Mesenteric fat pad (tissue), 1 donor: ENCODE data around the gene PCDHGA5. TPM values are rescaled to one million over a fixed set of nuclear protein-coding genes. Genes with fewer than 3 reads are reported as not detected.

Experiments used
- DNase-seq: peaks from one replicate; pipeline ENCODE4 v3.0.0-alpha.2; 2020; ENCODE audit warnings: low spot score
- total RNA-seq: library from RNA; stranded (reverse); fragmentation: NEBNext Ultra II Directional; extraction: Animal tissue kit (Norgen Biotek cat#: 25700); gene quantifications from one replicate; pipeline ENCODE4 v1.2.1, GENCODE V29; 2021
- donor health status: DM: yes; HTN: yes; CAD: no.

PCDHGA5 gene
- total RNA-seq, 1 donor from 2014 or later, result 2.7 TPM

DNA sequence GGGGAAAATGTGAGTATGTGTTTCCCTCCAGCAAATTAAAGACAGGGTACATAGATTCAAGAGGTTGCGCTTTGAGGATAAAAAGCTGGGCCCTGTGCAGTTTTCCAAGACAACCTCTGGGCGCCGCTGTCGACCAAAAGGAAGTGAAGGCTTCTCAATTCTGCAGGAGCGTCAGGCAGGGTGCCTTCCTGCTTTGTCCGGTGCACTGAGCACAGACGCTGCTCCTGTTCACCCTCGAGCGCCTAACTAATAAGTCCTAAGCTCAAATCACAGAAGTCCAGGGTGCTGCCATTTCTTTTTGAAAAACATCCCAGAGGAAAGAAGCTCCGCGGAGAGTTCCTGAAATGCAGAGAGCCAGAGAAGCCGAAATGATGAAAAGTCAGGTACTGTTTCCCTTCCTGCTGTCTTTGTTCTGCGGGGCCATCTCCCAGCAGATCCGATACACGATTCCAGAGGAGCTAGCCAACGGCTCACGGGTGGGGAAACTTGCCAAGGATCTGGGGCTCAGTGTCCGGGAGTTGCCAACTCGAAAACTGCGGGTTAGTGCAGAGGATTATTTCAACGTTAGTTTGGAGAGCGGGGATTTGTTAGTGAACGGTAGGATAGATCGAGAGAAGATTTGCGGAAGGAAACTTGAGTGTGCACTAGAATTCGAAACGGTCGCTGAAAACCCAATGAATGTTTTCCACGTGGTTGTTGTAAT, 13.9 kb upstream of the PCDHGA5 start, which contains the start of gene PCDHGB1:
TSS of gene PCDHGB1 (plus strand) at position 183 of the 703 bp plus-strand sequence. CDS start at position 345, 162 bp downstream.
- DNase-seq, result peak; percentile 65

DNA sequence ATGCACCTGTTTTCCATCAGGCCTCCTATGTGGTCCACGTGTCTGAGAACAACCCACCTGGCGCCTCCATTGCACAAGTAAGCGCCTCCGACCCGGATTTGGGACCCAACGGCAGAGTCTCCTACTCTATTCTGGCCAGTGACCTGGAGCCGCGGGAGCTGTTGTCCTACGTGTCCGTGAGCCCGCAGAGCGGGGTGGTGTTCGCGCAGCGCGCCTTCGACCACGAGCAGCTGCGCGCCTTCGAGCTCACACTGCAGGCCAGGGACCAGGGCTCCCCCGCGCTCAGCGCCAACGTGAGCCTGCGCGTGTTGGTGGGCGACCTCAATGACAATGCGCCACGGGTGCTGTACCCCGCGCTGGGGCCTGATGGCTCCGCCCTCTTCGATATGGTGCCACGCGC, 12.4 kb upstream of the PCDHGA5 start:
- DNase-seq, result peak; percentile 74

DNA sequence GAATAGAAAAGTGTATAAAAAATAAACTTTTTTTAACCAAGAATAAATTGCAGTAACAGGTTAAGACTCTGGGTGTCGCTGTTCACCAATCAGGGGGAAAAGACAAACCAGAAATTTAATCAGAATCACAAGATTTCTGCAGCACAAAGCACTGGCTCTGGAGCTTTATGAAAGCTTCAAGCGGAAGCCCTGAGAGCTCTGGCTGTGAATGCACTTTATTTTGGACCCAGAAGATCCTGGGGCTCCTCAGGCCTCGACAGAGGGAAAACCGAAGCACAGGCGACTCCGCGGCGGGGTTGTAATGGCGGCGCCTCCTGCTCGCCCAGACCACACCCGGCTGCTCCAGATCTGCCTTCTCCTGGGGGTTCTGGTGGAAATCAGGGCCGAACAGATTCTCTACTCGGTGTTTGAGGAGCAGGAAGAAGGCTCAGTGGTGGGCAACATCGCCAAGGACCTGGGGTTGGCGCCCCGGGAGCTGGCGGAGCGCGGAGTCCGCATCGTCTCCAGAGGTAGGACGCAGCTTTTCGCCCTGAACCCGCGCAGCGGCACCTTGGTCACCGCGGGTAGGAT, 9.0 kb upstream of the PCDHGA5 start, which contains the start of gene PCDHGA4:
TSS of gene PCDHGA4 (plus strand) at position 122 of the 570 bp plus-strand sequence. CDS start at position 209, 87 bp downstream.
- DNase-seq, result peak; percentile 78

DNA sequence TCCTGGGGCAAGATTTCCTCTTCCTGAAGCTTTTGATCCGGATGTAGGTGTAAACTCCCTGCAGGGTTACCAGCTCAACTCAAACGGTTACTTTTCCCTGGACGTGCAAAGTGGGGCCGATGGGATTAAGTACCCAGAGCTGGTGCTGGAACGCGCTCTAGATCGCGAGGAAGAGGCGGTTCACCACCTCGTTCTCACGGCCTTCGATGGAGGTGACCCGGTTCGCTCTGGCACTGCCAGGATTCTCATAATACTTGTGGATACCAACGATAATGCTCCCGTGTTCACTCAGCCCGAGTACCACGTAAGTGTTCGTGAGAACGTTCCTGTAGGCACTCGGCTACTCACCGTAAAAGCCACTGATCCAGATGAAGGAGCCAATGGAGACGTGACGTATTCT, 8.3 kb upstream of the PCDHGA5 start:
- peak; percentile 65 for DNase-seq

DNA sequence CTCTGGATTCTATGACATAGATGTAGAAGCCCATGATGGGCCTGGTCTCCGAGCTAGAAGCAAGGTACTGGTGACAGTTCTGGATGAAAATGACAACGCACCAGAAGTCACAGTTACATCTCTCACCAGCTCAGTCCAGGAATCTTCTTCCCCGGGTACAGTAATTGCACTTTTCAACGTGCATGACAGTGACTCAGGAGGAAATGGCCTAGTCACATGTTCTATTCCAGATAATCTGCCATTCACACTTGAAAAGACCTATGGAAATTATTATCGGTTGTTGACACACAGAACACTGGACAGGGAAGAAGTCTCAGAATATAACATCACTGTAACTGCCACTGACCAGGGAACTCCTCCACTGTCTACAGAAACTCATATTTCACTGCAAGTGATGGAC, 7.8 kb upstream of the PCDHGA5 start:
- DNase-seq, result no peak

DNA sequence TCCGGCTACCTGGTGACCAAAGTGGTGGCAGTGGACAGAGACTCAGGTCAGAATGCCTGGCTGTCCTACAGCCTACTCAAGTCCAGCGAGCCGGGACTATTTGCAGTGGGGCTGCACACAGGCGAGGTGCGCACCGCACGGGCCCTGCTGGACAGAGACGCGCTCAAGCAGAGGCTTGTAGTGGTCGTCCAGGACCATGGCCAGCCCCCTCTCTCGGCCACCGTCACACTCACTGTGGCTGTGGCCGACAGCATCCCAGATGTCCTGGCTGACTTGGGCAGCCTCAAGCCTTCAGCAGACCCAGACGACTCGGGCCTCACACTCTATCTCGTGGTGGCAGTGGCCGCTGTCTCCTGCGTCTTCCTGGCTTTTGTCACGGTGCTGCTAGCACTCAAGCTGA, 7.0 kb upstream of the PCDHGA5 start:
- peak; percentile 86 for DNase-seq

DNA sequence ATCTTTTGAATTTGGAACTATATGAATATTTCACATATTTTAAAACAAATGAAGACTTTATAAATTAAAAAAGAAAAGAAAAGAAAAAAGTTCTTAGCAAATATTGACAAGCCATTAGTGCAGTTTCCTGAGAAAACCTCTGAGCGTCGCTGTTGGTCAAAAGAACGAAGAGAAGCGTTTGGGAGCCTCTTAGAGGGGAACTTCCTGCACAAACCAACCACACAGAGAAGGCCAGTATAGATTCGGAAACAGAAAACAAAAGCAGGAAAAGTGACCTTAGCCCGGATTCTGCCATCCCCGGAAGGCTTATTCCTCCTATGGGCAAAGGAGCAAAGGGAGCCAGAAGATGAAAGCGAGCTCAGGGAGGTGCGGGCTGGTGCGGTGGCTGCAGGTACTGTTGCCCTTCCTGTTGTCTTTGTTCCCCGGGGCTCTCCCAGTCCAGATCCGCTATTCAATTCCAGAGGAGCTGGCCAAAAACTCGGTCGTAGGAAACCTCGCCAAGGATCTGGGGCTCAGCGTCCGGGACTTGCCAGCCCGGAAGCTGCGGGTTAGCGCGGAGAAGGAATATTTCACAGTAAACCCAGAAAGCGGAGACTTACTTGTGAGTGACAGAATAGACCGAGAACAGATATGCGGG, 4.1 kb upstream of the PCDHGA5 start, which contains the start of gene PCDHGB2:
TSS of gene PCDHGB2 (plus strand) at position 205 of the 637 bp plus-strand sequence. CDS start at position 347, 142 bp downstream.
- DNase-seq, result peak; percentile 79

DNA sequence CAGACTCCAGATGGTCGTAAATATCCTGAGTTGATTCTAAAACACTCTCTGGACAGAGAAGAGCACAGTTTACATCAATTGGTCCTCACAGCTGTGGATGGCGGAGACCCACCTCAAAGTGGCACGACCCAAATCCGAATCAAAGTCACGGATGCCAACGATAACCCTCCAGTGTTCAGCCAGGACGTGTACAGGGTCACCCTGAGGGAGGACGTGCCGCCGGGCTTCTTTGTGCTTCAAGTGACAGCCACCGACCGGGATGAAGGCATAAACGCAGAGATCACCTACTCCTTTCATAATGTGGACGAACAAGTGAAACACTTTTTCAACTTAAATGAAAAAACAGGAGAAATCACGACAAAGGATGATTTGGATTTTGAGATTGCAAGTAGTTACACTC, 3.3 kb upstream of the PCDHGA5 start:
- DNase-seq, result peak; percentile 74

DNA sequence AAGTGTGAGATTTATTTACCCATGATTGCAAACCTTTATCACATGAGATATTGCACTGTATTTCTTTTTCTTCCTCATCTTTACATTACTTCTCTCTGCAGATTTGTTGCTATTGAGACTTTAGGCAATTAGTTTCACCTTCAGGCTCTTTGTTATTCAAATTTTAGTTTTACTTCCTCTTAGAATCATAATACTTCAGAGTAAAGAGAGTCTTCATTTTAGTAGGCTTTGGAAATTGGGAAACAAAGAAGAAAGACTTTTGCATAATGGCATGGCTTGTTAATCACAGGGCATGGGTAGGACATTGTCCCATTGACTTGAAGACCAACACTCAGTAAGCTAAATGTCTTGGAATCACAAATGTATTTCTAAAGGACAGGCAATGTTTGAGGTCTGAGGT, 1.2 kb upstream of the PCDHGA5 start:
- no peak for DNase-seq

DNA sequence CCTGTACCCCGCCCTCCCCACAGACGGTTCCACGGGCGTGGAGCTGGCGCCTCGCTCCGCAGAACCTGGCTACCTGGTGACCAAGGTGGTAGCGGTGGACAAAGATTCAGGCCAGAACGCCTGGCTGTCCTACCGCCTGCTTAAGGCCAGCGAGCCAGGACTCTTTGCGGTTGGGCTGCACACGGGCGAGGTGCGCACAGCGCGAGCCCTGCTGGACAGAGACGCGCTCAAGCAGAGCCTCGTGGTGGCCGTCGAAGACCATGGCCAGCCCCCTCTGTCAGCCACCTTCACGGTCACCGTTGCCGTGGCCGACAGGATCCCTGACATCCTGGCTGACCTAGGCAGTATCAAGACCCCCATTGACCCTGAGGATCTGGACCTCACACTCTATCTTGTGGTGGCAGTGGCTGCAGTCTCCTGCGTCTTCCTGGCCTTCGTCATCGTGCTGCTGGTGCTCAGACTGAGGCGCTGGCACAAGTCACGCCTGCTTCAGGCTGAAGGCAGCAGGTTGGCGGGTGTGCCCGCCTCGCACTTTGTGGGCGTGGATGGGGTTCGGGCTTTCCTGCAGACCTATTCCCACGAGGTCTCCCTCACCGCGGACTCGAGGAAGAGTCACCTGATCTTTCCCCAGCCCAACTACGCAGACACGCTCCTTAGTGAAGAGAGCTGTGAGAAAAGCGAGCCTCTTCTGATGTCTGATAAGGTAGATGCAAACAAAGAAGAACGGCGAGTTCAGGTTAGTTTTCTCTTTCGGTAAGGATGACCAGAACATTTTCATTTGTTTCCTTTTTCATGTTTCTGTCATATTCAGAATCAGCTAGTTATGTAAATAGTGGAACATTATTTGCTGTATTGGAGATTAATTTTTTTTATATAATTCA, 2.3 kb downstream of the PCDHGA5 start:
- DNase-seq, result peak; percentile 62

DNA sequence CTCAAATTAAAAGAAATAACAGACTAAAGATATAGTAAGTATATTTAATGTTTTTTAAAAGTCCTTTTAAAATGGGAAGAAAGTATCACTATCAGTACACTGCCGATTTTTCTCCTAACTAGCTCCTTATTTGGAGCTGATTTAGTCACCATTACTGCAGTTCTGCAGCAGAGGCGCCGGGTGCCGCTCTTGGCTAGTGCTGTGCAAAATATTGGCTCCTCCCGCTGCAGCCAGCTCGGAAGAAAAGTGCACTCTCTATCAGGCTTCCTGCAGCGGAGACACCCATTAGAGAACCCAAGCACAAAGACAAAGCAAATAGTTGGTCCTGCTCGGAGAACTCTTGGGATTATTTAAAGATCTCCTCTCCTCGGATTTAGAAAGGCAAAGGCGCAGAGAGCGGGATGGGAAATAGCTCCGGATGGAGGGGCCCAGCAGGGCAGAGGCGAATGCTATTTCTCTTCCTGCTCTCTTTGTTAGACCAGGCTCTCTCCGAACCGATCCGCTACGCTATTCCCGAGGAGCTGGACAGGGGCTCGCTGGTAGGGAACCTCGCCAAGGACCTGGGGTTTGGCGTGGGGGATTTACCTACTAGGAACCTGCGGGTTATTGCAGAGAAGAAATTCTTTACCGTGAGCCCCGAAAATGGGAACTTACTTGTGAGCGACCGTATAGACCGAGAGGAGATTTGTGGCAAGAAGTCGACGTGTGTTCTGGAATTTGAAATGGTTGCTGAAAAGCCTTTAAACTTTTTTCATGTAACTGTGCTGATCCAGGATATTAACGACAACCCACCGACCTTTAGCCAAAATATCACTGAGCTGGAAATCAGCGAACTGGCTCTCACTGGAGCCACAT, 6.3 kb downstream of the PCDHGA5 start, which contains the start of gene PCDHGB3:
TSS of gene PCDHGB3 (plus strand) at position 249 of the 855 bp plus-strand sequence. CDS start at position 402, 153 bp downstream.
- peak; percentile 67 for DNase-seq

DNA sequence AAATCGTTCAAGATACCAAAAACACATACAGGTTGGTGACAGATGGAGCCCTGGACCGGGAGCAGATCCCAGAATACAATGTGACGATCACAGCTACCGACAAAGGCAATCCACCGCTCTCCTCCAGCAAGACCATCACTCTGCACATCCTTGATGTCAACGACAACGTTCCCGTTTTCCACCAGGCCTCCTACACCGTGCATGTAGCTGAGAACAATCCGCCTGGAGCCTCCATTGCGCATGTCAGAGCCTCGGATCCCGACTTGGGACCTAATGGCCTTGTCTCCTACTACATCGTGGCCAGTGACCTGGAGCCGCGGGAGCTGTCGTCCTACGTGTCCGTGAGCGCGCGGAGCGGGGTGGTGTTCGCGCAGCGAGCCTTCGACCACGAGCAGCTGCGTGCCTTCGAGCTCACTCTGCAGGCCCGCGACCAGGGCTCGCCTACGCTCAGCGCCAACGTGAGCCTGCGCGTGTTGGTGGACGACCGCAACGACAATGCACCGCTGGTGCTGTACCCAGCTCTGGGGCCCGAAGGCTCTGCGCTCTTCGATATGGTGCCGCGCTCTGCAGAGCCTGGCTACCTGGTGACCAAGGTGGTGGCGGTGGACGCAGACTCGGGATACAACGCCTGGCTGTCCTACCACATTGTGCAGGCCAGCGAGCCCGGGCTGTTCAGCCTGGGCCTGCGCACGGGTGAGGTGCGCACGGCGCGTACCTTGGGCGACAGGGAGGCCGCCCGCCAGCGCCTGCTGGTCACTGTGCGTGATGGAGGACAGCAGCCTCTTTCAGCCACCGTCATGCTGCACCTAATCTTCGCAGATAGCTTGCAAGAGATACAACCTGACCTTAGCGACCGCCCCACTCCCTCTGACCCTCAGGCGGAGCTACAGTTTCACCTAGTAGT, 7.9 kb downstream of the PCDHGA5 start:
- no peak for DNase-seq

DNA sequence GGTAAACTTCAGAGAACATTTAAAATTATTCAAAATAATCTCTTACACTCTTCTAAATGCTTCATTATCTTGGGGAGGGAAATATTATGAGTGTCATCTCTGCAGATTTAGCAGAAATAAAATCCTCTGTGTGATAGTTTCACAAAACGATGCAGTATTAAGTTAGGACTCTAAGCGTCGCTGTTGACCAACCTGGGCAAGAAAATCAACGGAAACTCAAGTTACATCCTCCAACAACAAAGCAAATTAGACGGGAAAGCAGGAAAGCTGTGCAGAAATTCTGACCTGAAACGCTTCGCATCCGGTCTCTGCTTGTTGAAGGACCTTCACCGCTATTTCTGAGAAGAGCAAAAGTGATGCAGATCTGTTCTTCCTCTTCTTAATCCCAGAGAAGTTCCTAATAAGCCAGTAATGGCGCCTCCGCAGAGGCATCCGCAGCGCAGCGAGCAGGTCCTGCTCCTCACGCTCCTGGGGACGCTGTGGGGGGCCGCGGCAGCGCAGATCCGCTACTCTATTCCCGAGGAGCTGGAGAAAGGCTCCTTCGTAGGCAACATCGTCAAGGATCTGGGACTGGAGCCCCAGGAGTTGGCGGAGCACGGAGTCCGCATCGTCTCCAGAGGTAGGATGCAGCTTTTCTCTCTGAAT, 9.8 kb downstream of the PCDHGA5 start, which contains the start of gene PCDHGA6:
TSS of gene PCDHGA6 (plus strand) at position 219 of the 645 bp plus-strand sequence. CDS start at position 412, 193 bp downstream.
- DNase-seq, result peak; percentile 67

DNA sequence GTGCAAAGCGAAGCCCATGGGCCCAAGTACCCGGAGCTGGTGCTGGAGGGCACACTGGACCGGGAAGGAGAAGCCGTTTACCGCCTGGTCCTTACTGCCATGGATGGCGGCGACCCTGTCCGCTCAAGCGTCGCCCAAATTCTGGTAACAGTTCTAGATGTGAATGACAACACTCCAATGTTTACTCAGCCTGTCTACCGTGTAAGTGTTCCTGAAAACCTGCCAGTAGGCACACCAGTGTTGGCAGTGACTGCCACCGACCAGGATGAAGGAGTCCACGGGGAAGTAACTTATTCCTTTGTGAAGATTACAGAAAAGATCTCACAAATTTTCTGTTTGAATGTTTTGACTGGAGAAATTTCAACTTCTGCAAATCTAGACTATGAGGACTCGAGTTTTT, 10.7 kb downstream of the PCDHGA5 start:
- no peak for DNase-seq

DNA sequence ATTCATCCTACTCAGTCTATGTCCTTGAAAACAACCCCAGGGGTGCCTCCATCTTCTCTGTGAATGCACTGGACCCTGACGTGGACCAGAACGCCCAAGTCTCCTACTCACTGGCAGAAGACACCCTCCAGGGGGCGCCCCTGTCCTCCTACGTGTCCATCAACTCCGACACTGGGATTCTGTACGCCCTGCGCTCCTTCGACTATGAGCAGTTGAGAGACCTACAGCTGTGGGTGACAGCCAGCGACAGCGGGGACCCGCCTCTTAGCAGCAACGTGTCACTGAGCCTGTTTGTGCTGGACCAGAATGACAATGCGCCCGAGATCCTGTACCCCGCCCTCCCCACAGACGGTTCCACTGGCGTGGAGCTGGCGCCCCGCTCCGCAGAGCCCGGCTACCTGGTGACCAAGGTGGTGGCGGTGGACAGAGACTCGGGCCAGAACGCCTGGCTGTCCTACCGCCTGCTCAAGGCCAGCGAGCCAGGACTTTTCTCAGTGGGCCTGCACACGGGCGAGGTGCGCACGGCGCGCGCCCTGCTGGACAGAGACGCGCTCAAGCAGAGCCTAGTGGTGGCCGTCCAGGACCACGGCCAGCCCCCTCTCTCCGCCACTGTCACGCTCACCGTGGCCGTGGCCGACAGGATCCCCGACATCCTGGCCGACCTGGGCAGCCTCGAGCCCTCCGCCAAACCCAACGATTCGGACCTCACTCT, 11.6 kb downstream of the PCDHGA5 start:
- DNase-seq, result peak; percentile 72

DNA sequence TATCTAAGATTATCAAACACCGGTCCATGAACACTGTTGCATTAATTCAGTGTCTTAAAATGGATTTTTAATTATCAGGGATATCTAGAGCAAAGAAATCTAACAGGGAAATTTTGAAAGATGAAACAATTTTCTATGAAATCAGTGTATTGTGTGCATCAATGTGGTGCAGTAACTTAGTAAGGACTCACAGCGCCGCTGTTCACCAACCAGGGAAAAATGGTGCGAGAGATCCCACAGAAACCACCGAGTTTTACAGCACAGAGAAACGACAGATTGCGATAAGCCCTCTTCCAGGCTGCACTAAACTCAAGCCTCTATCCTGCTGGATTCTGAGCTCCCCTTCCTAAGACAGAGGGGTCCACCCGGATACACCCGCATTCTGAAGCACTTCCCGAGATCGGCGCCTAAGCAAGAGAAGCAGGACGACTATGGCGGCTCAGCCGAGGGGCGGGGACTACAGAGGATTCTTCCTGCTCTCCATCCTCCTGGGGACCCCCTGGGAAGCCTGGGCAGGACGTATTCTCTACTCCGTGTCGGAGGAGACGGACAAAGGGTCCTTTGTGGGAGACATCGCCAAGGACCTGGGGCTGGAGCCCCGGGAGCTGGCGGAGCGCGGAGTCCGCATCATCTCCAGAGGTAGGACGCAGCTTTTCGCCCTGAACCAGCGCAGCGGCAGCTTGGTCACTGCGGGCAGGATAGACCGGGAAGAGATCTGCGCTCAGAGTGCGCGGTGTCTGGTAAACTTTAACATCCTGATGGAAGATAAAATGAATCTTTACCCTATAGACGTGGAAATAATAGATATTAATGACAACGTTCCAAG, 18.7 kb downstream of the PCDHGA5 start, which contains the start of gene PCDHGA7:
TSS of gene PCDHGA7 (plus strand) at position 274 of the 826 bp plus-strand sequence. CDS start at position 432, 158 bp downstream.
- DNase-seq, result no peak

DNA sequence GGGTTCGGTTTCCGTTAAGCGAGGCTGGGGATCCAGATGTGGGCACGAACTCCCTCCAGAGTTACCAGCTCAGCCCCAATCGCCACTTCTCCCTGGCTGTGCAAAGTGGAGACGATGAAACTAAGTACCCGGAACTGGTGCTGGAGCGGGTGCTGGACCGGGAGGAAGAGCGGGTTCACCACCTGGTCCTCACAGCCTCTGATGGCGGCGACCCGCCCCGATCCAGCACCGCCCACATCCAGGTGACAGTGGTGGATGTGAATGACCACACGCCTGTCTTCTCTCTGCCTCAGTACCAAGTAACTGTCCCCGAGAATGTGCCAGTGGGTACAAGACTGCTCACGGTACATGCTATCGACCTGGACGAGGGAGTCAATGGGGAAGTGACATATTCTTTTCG, 19.4 kb downstream of the PCDHGA5 start:
- no peak for DNase-seq
